Keratinocyte (primary cell): ENCODE results near the gene FAM193B. TPM values are rescaled to one million over a fixed set of nuclear protein-coding genes. Genes with fewer than 3 reads are reported as not detected.

Experiments used
- DNase-seq: peaks from one replicate; pipeline ENCODE4 v3.0.0-alpha.2; 2011; ENCODE audit warnings: low read depth, missing footprints, low spot score
- FAIRE-seq: peaks from 2 replicates; lab custom pipeline; 2011; peaks lifted over from hg19 to GRCh38; lab: Jason Lieb, UNC
- H2AFZ ChIP-seq: 2 replicates; pipeline ENCODE4 v1.6.0; 2012; ENCODE audit warnings: low read length, control low read depth, inconsistent platforms; ENCODE audit not compliant: control insufficient read depth
- H3K27ac ChIP-seq: 2 replicates; pipeline ENCODE4 v1.5.1; 2011; ENCODE audit warnings: low read length; ENCODE audit not compliant: control insufficient read depth, insufficient read depth
- H3K27me3 ChIP-seq: 3 replicates; pipeline ENCODE4 v1.6.0; 2011; ENCODE audit warnings: low read length; ENCODE audit not compliant: control insufficient read depth, insufficient read depth; ENCODE audit errors: extremely low read depth
- H3K36me3 ChIP-seq, 2 experiments: 2 replicates in 1 of 2; 3 replicates in 1 of 2; pipeline ENCODE4 v1.5.1; 2011; ENCODE audit warnings: low read length in 2 of 2, mild to moderate bottlenecking in 1 of 2; ENCODE audit not compliant: control insufficient read depth in 2 of 2, insufficient read depth in 2 of 2; ENCODE audit errors: extremely low read depth in 1 of 2
- H3K4me1 ChIP-seq: 3 replicates; pipeline ENCODE4 v1.5.1; 2011; ENCODE audit warnings: low read length; ENCODE audit not compliant: control insufficient read depth, insufficient read depth; ENCODE audit errors: extremely low read depth
- H3K4me2 ChIP-seq: 3 replicates; pipeline ENCODE4 v1.6.0; 2011; ENCODE audit warnings: low read depth, low read length; ENCODE audit not compliant: control insufficient read depth, insufficient read depth; ENCODE audit errors: extremely low read depth
- H3K4me3 ChIP-seq, 3 experiments: fragments of 200-600 bp in 1 of 3; sonication (generic) in 1 of 3; 2 replicates in 2 of 3; 3 replicates in 1 of 3; pipeline ENCODE4 v1.5.1; 2011 to 2016; ENCODE audit warnings: low read length in 3 of 3, mild to moderate bottlenecking in 3 of 3, control low read depth in 2 of 3, inconsistent platforms in 1 of 3, low read depth in 1 of 3, mixed read lengths in 1 of 3, mixed run types in 1 of 3, moderate library complexity in 1 of 3; ENCODE audit not compliant: control insufficient read depth in 2 of 3, insufficient read depth in 2 of 3; ENCODE audit errors: extremely low read depth in 1 of 3
- H3K79me2 ChIP-seq: 2 replicates; pipeline ENCODE4 v1.6.0; 2012; ENCODE audit warnings: low read length; ENCODE audit not compliant: control insufficient read depth, insufficient read depth
- H3K9ac ChIP-seq: 3 replicates; pipeline ENCODE4 v1.6.0; 2011; ENCODE audit warnings: low read length; ENCODE audit not compliant: control insufficient read depth, insufficient read depth; ENCODE audit errors: extremely low read depth
- H3K9me1 ChIP-seq: 3 replicates; pipeline ENCODE4 v1.6.0; 2011; ENCODE audit warnings: low read length; ENCODE audit not compliant: control insufficient read depth, insufficient read depth; ENCODE audit errors: extremely low read depth
- H3K9me3 ChIP-seq: 2 replicates; pipeline ENCODE4 v1.5.1; 2012; ENCODE audit warnings: low read depth, low read length; ENCODE audit not compliant: control insufficient read depth
- H4K20me1 ChIP-seq: 3 replicates; pipeline ENCODE4 v1.6.0; 2011; ENCODE audit warnings: low read length; ENCODE audit not compliant: control insufficient read depth, insufficient read depth; ENCODE audit errors: extremely low read depth
- CTCF ChIP-seq, 3 experiments: IDR thresholded peaks in 1 of 3; conservative IDR thresholded peaks in 1 of 3; optimal IDR thresholded peaks in 1 of 3; 2 replicates in 2 of 3; 3 replicates in 1 of 3; pipeline versions ENCODE3 to v1.5.1; 2011; ENCODE audit warnings: low read length in 3 of 3, mild to moderate bottlenecking in 3 of 3, moderate library complexity in 2 of 3, control low read depth in 1 of 3, inconsistent platforms in 1 of 3; ENCODE audit not compliant: insufficient read depth in 2 of 3; ENCODE audit errors: extremely low read depth in 1 of 3
- EZH2 ChIP-seq: IDR thresholded peaks from one replicate; pipeline ENCODE4 v1.6.1; 2012; ENCODE audit warnings: inconsistent platforms, mild to moderate bottlenecking, low read length, moderate library complexity
- dilution Hi-C: fragments of 300-500 bp; cut with MboI; formaldehyde crosslinking; loops from one replicate; pipeline ENCODE4 v1.7.0; 2020; ENCODE audit warnings: low sequenced_read_pairs; ENCODE audit not compliant: extremely low pct_ligation_motif_present
- polyA plus RNA-seq, 5 experiments: library from polyadenylated mRNA; depleted of rRNA in 3 of 5; stranded (reverse) in 3 of 5; stranded (forward) in 1 of 5; unstranded in 1 of 5; fragments of >200 nt; gene quantifications; 1 replicate in 1 of 5; 2 replicates in 3 of 5; 3 replicates in 1 of 5; pipeline versions ENCODE4 v1.2.1 to v1.2.3, GENCODE V29; 2011 to 2012; ENCODE audit warnings: missing spikeins in 2 of 5, low read depth in 1 of 5, low replicate concordance in 1 of 5

Gene FAM193B
- polyA plus RNA-seq, 1 donor (not counting 4 experiments of a cell fraction or from before 2014, with no cell fraction given) = 27.5 TPM

- H3K27ac ChIP-seq = peak overlapping the region; percentile 88
- no peak for TF ChIP-seq CTCF (optimal IDR thresholded peaks at IDR 0.05 in 1 of 3, IDR thresholded peaks at IDR 0.05 in 1 of 3, conservative IDR thresholded peaks at IDR 0.05 in 1 of 3; ENCODE audit: extremely low read depth in 1 of 3, insufficient read depth in 2 of 3, low read length in 3 of 3)
Measured at GRCh38 chr5:177592905-177593304, 38.5 kb upstream of the FAM193B start.

GRCh38 chr5:177592010-177592834, 37.9 kb upstream of the FAM193B start, which contains the start of gene TMED9:
TSS of gene TMED9 (plus strand) at chr5:177592203. CDS start at chr5:177592215, 12 bp downstream.
- TF ChIP-seq CTCF (optimal IDR thresholded peaks at IDR 0.05 in 1 of 3, IDR thresholded peaks at IDR 0.05 in 1 of 3, conservative IDR thresholded peaks at IDR 0.05 in 1 of 3; ENCODE audit: extremely low read depth in 1 of 3, insufficient read depth in 2 of 3, low read length in 3 of 3) (peak in 1 of 3 experiments; percentile 16), EZH2 (no peak)
- peaks cover 36% of the 10 kb centered on the region in 2 experiments for H3K36me3 ChIP-seq
- peaks cover 27% of the 10 kb centered on the region for H3K79me2 ChIP-seq
- DNase-seq (no peak), FAIRE-seq (no peak)
- no peaks in the 10 kb centered on the region for H4K20me1 ChIP-seq
- H3K4me1 ChIP-seq = peaks cover 6% of the 10 kb centered on the region
- no peaks in the 10 kb centered on the region for H3K9me3 ChIP-seq
- no peaks in the 10 kb centered on the region for H3K27me3 ChIP-seq
- peak within 1 kb of the TSS; percentile 92 for H2AFZ ChIP-seq
- no peaks in the 10 kb centered on the region for H3K9me1 ChIP-seq
- H3K27ac ChIP-seq = peak within 1 kb of the TSS; percentile 88
- peak within 1 kb of the TSS; percentile 68 for H3K4me2 ChIP-seq
- peak within 1 kb of the TSS; percentile 95 for H3K9ac ChIP-seq
- peak within 1 kb of the TSS; percentile 83 to 95 (median 89) for H3K4me3 ChIP-seq
- dilution Hi-C loops = no loop called here

More at GRCh38 chr5:177592905-177593304, 38.5 kb upstream of the FAM193B start:
- dilution Hi-C loops = no loop called here
- Histone ChIP-seq H4K20me1 (no peaks in the 10 kb centered on the region), H2AFZ (no peak overlapping the region), H3K4me2 (peak overlapping the region; percentile 68), H3K79me2 (peaks cover 27% of the 10 kb centered on the region), H3K9me1 (no peaks in the 10 kb centered on the region), H3K36me3 (peaks cover 36% of the 10 kb centered on the region in 2 experiments), H3K4me1 (peaks cover 6% of the 10 kb centered on the region), H3K27me3 (no peaks in the 10 kb centered on the region), H3K4me3 (peak overlapping the region; percentile 83 to 95 (median 89)), H3K9ac (peak overlapping the region; percentile 95), H3K9me3 (no peaks in the 10 kb centered on the region)
- FAIRE-seq (no peak), DNase-seq (no peak)
